KMS-11 (cell line): ENCODE measurements around the gene GALNS.

Experiments
- H2AFZ ChIP-seq: fragments of 200-600 bp; sonication (generic); 2 replicates; pipeline ENCODE4 v1.6.1; 2016; ENCODE audit warnings: antibody characterized with exemption, mixed run types, low read depth
- H3K27ac ChIP-seq: fragments of 200-600 bp; sonication (generic); 2 replicates; pipeline ENCODE4 v1.6.1; 2016; ENCODE audit warnings: mild to moderate bottlenecking, mixed run types
- H3K27me3 ChIP-seq: fragments of 200-600 bp; sonication (generic); 2 replicates; pipeline ENCODE4 v1.6.1; 2017; ENCODE audit warnings: mild to moderate bottlenecking, low read depth, mixed run types, moderate library complexity; ENCODE audit not compliant: insufficient read depth
- H3K36me3 ChIP-seq: fragments of 200-600 bp; sonication (generic); 2 replicates; pipeline ENCODE4 v1.6.1; 2017; ENCODE audit warnings: mild to moderate bottlenecking, mixed run types; ENCODE audit not compliant: insufficient read depth
- H3K4me1 ChIP-seq: fragments of 200-600 bp; sonication (generic); 2 replicates; pipeline ENCODE4 v1.6.1; 2016; ENCODE audit warnings: mild to moderate bottlenecking, low read depth, mixed run types; ENCODE audit not compliant: poor library complexity, severe bottlenecking
- H3K4me2 ChIP-seq: fragments of 200-600 bp; sonication (generic); 2 replicates; pipeline ENCODE4 v1.7.0; 2016; ENCODE audit warnings: mild to moderate bottlenecking, mixed run types
- H3K4me3 ChIP-seq: fragments of 200-600 bp; sonication (generic); IDR thresholded peaks from 2 replicates; pipeline ENCODE4 v1.6.1; 2017; ENCODE audit warnings: low read depth, low read length, mixed read lengths; ENCODE audit not compliant: insufficient read depth
- H3K79me2 ChIP-seq: fragments of 200-600 bp; sonication (generic); 2 replicates; pipeline ENCODE4 v1.6.1; 2016; ENCODE audit warnings: low read depth, mixed run types; ENCODE audit not compliant: insufficient read depth
- H3K9ac ChIP-seq: fragments of 200-600 bp; sonication (generic); 2 replicates; pipeline ENCODE4 v1.6.1; 2016; ENCODE audit warnings: mild to moderate bottlenecking, mixed run types
- H4K20me1 ChIP-seq: fragments of 200-600 bp; sonication (generic); 2 replicates; pipeline ENCODE4 v1.6.1; 2016; ENCODE audit warnings: mild to moderate bottlenecking, mixed run types; ENCODE audit not compliant: insufficient read depth
- CTCF ChIP-seq: fragments of 200-600 bp; sonication (generic); conservative IDR thresholded peaks from 2 replicates; pipeline ENCODE4 v1.6.1; 2017; ENCODE audit warnings: low read depth, mild to moderate bottlenecking, antibody characterized with exemption, low read length, moderate library complexity, mixed read lengths

Gene GALNS

GRCh38 chr16:88783391-88784073 lies 73.2 kb downstream of the GALNS start:
- Histone ChIP-seq H3K9ac (peak overlapping the region; percentile 91), H3K4me3 (no peak overlapping the region), H3K27ac (peak overlapping the region; percentile 98), H3K36me3 (no peaks in the 10 kb centered on the region), H3K79me2 (peaks cover 63% of the 10 kb centered on the region), H2AFZ (no peak overlapping the region), H3K27me3 (no peaks in the 10 kb centered on the region), H4K20me1 (peaks cover 2% of the 10 kb centered on the region; the same call in 1 of the 2 replicates), H3K4me2 (peak overlapping the region; percentile 99), H3K4me1 (peaks cover 30% of the 10 kb centered on the region)
- no peak for TF ChIP-seq CTCF

- Histone ChIP-seq H3K4me3 (no peak overlapping the region), H3K27me3 (no peaks in the 10 kb centered on the region), H3K4me1 (peaks cover 30% of the 10 kb centered on the region), H3K79me2 (peaks cover 71% of the 10 kb centered on the region), H3K27ac (peak overlapping the region; percentile 98), H3K36me3 (no peaks in the 10 kb centered on the region), H4K20me1 (peaks cover 9% of the 10 kb centered on the region; the same call in 1 of the 2 replicates), H2AFZ (no peak overlapping the region), H3K9ac (peak overlapping the region; percentile 91), H3K4me2 (peak overlapping the region; percentile 99)
- 0 out of 2 replicates have a peak, but pooled peaks have one; percentile 7 for TF ChIP-seq CTCF
Measured at GRCh38 chr16:88782454-88783390, 74.0 kb downstream of the GALNS start.

- H3K27ac ChIP-seq: peak overlapping the region; percentile 98
- H3K9ac ChIP-seq: peak overlapping the region; percentile 91
- peaks cover 18% of the 10 kb centered on the region; the same call in 1 of the 2 replicates for H4K20me1 ChIP-seq
- peaks cover 84% of the 10 kb centered on the region for H3K79me2 ChIP-seq
- peak overlapping the region; percentile 99 for H3K4me2 ChIP-seq
- H3K36me3 ChIP-seq: no peaks in the 10 kb centered on the region
- no peak overlapping the region for H2AFZ ChIP-seq
- TF ChIP-seq CTCF: no peak
- H3K4me1 ChIP-seq: peaks cover 30% of the 10 kb centered on the region
- H3K27me3 ChIP-seq: no peaks in the 10 kb centered on the region
- H3K4me3 ChIP-seq: no peak overlapping the region
Measured at GRCh38 chr16:88781140-88782077, 75.3 kb downstream of the GALNS start.
